Large intestine (tissue), 3 donors: ENCODE measurements around the gene TM4SF1. TPM values are rescaled to one million over a fixed set of nuclear protein-coding genes. Genes with fewer than 3 reads are reported as not detected.

ENCODE experiments used
- DNase-seq, 2 donors: peaks; one replicate each; pipeline versions ENCODE4 v3.0.0 to v3.0.0-alpha.2; 2013
- H3K27ac ChIP-seq: one replicate; pipeline ENCODE4 v1.5.1; 2013; ENCODE audit warnings: low read length
- H3K27me3 ChIP-seq: 2 replicates; pipeline ENCODE4 v1.6.1; 2013; ENCODE audit warnings: low read length; ENCODE audit not compliant: control insufficient read depth, insufficient read depth
- H3K36me3 ChIP-seq: 2 replicates; pipeline ENCODE4 v1.6.1; 2013; ENCODE audit warnings: low read length; ENCODE audit not compliant: control insufficient read depth, insufficient read depth
- H3K4me1 ChIP-seq: one replicate; pipeline ENCODE4 v1.6.1; 2013; ENCODE audit warnings: low read length; ENCODE audit not compliant: control insufficient read depth, insufficient read depth
- H3K4me3 ChIP-seq: one replicate; pipeline ENCODE4 v1.5.1; 2013; ENCODE audit warnings: low read length
- H3K9me3 ChIP-seq: one replicate; pipeline ENCODE4 v1.6.1; 2013; ENCODE audit warnings: mild to moderate bottlenecking, low read depth, low read length, moderate library complexity; ENCODE audit not compliant: control insufficient read depth
- WGBS: methylation state at CpG from one replicate; pipeline ENCODE4 v1.1.5; 2013; ENCODE audit warnings: low lambda C conversion rate; ENCODE audit not compliant: insufficient coverage; 5-methylcytosine and 5-hydroxymethylcytosine counted together
- polyA plus RNA-seq: library from polyadenylated mRNA; unstranded; fragments of 120-200 nt; gene quantifications from one replicate; pipeline ENCODE4 v1.2.1, GENCODE V29; 2013

The TM4SF1 gene
- polyA plus RNA-seq, 1 donor, result 56.9 TPM

DNA sequence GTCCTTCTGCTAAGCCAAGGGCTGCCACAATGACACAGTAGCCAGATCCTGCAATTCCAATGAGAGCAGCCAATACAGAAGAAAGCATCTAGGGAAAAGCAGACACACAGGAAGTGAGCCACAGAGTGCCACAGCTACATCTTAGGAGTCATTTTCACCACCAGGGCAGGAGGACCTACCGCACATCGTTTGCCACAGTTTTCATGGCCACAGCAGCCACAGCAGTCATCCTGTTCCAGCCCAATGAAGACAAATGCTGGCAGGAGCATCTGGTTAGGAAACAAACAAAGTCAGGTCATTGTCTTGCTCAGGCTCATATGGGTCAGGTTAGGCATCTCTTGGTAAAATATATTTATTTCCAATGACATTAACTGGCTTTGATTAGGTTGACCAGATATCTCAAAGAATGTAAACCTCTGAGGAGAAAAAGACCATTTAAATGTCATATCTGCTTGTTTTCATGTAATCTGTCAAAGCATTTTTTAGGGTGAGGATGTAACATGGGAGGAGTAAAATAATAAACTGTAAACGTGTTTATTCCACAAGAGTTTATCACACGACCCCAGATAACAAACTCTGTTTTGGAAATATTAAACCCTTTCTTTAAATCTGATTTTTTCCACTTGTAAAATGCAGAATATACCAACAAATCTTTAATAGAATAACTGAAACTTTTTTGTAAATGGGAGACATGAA is 1.8 kb downstream of the TM4SF1 start:
- WGBS, result 63% methylated on average over 2 of the region's 4 CpGs
- Histone ChIP-seq H3K4me1 (peaks cover 38% of the 10 kb centered on the region), H3K4me3 (peak overlapping the region; percentile 2)

DNA sequence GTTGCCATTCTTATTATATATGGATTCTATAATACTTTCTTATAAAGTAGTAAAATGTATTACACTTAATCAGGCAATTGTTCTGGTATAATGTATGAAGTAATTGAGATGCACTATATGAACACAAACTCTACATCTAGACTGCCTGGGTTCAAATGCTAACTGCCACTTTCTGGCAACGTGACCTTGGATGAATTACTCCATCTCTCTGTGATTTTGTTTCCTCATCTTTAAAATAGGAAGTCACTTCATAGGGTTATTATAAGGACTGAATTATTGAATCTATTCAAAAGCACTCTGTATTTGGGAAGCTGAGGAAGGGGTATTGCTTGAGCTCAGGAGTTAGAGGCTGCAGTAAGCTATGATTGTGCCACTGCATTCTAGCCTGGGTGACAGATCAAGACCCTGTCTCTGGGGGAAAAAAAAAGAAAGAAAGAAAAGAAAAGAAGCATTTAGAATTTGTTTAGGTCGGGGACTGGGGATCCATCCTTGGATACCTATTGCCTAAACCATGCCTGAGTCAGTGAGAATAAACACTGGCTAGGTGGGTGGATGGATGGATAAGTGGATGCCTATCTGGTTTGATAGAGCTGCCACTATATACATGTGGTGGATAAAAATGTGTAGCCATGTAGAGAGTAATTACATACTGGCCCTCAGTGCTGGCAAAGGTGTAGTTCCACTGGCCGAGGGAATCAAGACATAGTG is 2.5 kb downstream of the TM4SF1 start:
- no peaks in the 10 kb centered on the region for H3K36me3 ChIP-seq
- no peaks in the 10 kb centered on the region for H3K27me3 ChIP-seq
- H3K4me3 ChIP-seq, result peak overlapping the region; percentile 2
- no peak for DNase-seq
- H3K9me3 ChIP-seq, result no peaks in the 10 kb centered on the region
- H3K27ac ChIP-seq, result no peak overlapping the region
- 100% methylated on average over 1 of the region's 3 CpGs for WGBS
- peaks cover 45% of the 10 kb centered on the region for H3K4me1 ChIP-seq

More for the DNA sequence above, 1.8 kb downstream of the TM4SF1 start:
- Histone ChIP-seq H3K27me3 (no peaks in the 10 kb centered on the region), H3K9me3 (no peaks in the 10 kb centered on the region), H3K27ac (no peak overlapping the region), H3K36me3 (no peaks in the 10 kb centered on the region)
- no peak for DNase-seq

DNA sequence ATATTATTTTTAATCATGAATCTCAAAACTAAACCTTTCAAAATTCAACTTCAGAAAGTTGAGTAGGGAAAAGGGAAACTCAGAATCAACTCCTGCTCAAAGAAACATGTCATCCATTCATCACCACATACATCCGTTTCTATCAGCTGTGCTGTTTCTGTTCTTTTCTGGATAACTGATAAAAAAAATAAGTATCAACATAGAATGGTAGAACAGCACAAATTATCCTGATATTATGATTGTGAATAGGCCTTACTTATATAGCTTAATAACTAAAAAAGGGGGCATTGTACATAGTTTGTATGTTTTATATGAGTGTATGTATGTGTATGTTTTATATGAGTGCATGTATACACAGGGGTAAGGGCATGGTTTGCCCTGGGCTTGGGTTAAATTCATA is 3.1 kb downstream of the TM4SF1 start:
- no peak overlapping the region for H3K4me3 ChIP-seq
- WGBS, result 80% methylated on average over 1 of the region's 1 CpG
- no peaks in the 10 kb centered on the region for H3K9me3 ChIP-seq
- no peak for DNase-seq
- peaks cover 51% of the 10 kb centered on the region for H3K4me1 ChIP-seq
- no peak overlapping the region for H3K27ac ChIP-seq
- H3K27me3 ChIP-seq, result no peaks in the 10 kb centered on the region
- H3K36me3 ChIP-seq, result no peaks in the 10 kb centered on the region

DNA sequence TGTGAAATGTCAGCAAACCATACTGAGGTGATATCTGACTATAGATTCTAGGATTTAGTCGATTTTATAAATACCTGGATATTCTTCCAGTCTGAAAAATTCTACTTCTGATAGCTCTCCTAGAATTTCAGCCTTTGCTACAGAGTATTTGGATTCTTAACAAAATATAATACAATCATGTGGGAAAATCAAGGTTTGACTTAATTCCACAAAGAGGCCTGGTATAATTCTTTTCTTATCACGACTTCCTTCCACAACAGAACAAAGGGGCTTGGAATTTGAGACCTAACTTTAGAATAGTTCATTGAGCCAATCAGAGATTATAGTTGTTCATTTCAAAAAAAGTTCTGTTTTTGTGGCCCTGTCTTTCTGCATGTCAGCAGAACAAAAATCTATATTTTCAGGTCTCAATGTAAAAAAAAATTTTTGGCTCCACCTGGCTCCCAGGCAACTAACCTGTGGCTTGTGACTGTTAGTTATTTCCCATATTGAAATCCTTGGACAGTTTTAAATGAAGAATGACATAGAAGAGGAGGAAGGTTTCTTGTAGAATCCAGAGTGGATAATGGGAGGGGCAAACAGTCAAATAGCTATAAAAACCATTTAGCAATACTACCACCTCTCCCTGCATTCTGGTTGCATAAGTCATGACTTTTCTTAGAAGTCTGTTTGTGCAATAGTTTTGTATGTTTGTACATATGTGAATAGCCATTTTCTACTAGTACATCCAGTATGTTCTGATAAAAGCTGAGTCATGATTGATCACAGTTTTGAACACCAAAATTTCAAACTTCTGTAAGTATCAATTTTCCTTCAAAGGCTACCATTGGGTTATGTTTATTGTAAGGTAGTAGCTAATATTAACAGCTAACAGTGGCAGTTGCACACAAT is 4.0 kb downstream of the TM4SF1 start:
- H3K27me3 ChIP-seq, result no peaks in the 10 kb centered on the region
- H3K27ac ChIP-seq, result peak overlapping the region; percentile 22
- DNase-seq, result peak; percentile 65 to 77
- no peak overlapping the region for H3K4me3 ChIP-seq
- no peaks in the 10 kb centered on the region for H3K36me3 ChIP-seq
- 43% methylated on average over 1 of the region's 2 CpGs for WGBS
- no peaks in the 10 kb centered on the region for H3K9me3 ChIP-seq
- peaks cover 54% of the 10 kb centered on the region for H3K4me1 ChIP-seq

DNA sequence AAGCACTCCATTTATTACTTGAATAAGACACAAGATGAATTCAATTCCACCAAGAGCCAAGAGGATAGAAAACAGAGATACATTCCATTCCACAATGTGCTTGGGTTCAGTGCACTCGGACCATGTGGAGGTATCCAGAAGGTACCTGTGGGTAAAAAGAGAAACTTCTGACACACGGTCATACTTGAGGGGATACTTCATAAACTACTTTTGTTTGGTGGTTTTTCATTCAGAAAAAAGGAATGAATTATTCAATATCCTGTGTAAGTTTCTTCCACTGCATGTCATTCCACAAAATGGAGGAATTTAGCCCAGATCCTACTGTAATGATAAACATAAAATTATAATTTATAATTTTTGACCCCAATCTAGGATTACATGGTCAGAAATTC is 5.7 kb downstream of the TM4SF1 start:
- no peak overlapping the region for H3K4me3 ChIP-seq
- H3K36me3 ChIP-seq, result no peaks in the 10 kb centered on the region
- WGBS, result 83% methylated on average over 1 of the region's 2 CpGs
- peaks cover 54% of the 10 kb centered on the region for H3K4me1 ChIP-seq
- no peak for DNase-seq
- peak overlapping the region; percentile 79 for H3K27ac ChIP-seq
- no peaks in the 10 kb centered on the region for H3K27me3 ChIP-seq
- no peaks in the 10 kb centered on the region for H3K9me3 ChIP-seq

DNA sequence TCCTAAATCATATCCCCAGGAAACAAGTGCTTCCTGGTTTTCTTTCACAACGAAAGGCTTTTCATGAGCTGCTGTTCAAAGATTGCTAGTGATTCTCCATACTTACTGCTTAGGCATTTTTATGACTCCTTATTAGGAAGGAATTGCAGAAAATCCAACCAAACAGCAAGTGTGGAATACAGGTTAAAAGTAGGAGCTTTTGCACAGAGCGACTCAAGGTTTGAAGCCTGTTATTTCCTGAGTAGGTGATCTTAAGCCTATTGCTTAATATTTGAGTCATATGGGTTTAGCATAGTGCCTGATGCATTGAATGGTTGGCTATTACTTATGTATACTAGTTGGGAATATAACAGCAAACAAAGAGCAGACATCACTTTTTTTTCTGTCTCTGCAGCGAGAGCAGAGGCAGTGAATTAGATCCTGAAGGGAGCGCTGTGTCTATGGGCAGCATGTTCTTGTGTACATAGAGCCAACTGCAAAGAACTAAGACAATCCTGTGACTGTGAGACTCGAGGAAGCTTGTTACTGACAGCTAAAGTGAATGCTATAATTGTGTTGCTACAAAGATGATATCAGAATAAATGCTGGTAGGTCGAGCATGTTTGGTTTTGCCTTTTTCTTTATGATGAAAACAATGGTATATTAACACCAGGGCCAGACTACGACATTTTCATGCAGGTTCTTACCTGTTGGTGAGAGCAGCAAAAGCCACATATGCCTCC is 6.3 kb downstream of the TM4SF1 start:
- WGBS, result 0% methylated on average over 1 of the region's 7 CpGs
- H3K4me1 ChIP-seq, result peaks cover 56% of the 10 kb centered on the region
- DNase-seq, result peak; percentile 64 to 80

DNA sequence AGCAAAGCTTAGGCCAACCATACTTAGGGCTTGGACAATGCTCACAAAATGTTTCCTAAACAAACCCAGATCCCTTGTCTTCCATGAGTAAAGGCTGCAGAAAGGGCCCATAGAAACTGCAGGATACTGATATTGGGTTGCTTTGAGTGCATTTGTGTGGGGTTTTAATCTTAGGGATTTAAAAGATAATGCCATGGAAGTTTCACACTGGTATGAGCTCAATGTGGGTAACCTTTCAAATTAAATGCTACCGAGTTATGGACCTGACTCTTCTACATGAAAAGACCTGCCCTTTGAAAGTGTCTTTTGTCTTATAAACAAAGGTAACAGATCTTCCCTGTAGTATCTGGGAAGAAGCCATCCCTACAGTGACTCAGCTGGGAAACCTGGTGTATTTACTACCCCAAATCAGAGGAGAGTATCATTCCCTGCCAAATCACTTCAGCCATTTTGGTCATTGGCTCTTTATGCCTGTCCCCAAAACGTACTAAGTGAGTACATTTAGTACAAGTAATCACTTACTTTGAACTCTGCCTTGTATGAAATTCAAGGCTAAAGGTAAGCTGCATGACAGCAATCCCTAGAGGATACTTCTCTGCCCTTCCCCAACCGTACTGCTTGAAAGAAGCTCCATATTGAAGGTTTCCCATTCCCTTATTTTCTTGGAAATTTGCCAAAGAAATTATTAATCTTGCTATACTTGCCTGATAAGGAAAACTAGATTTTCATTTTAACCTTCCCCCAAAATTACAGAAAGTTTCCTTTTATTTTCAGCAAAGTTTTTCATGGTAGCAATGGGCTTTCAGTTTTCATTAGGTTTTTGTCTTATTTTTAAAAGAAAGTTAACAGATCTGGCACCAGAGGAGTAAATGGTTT is 7.2 kb downstream of the TM4SF1 start:
- no peaks in the 10 kb centered on the region for H3K36me3 ChIP-seq
- no peak overlapping the region for H3K4me3 ChIP-seq
- WGBS, result 60% methylated on average over 1 of the region's 3 CpGs
- no peaks in the 10 kb centered on the region for H3K27me3 ChIP-seq
- peak overlapping the region; percentile 79 for H3K27ac ChIP-seq
- peaks cover 56% of the 10 kb centered on the region for H3K4me1 ChIP-seq
- DNase-seq, result peak in 1 of 2 donors; percentile 65
- H3K9me3 ChIP-seq, result no peaks in the 10 kb centered on the region

More for the DNA sequence above, 6.3 kb downstream of the TM4SF1 start:
- H3K36me3 ChIP-seq, result no peaks in the 10 kb centered on the region
- no peak overlapping the region for H3K4me3 ChIP-seq
- peak overlapping the region; percentile 79 for H3K27ac ChIP-seq
- no peaks in the 10 kb centered on the region for H3K27me3 ChIP-seq
- no peaks in the 10 kb centered on the region for H3K9me3 ChIP-seq

DNA sequence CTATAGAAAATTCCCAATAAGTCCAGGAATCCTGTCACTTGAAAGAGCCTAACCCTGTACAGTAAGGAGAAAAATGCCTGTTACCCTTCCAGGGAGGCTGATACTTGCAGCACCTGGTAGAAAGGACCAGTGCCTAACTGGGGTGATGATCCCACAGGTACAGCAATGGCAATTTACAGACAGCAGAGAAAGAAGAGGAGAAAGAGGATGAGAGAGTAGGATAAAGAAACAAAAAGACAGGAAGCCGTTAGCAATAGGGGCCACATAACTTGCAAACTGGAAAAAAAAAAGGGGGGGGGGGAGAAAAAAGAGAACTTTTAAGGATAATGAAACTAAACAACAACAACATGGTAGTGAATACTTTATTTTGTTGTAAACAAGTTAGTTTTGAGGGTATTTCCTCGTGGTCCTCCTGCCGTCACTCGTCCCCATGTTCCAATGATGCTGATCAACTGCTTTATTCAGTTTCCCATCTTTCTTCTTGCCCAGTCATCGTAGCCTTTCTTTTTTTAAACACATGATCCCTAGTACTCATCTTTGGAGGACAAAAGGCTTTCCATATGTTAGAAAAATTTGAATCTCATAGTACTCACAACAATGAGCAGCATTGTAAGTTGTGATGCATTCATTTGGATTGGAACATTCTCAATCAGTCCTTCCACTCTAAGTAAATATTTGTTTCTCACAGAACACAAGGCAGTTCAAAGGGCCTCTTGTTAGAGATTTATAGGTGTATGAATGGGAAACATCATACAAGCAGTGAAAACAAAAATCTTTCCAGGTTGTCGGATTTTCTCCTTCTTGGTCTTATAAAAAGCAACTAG is 8.6 kb downstream of the TM4SF1 start:
- no peaks in the 10 kb centered on the region for H3K27me3 ChIP-seq
- WGBS, result 64% methylated on average over 5 of the region's 6 CpGs
- peak in 1 of 2 donors; percentile 56 for DNase-seq
- H3K9me3 ChIP-seq, result no peaks in the 10 kb centered on the region
- H3K4me1 ChIP-seq, result peaks cover 58% of the 10 kb centered on the region
- H3K27ac ChIP-seq, result peak overlapping the region; percentile 79
- H3K36me3 ChIP-seq, result no peaks in the 10 kb centered on the region
- no peak overlapping the region for H3K4me3 ChIP-seq

DNA sequence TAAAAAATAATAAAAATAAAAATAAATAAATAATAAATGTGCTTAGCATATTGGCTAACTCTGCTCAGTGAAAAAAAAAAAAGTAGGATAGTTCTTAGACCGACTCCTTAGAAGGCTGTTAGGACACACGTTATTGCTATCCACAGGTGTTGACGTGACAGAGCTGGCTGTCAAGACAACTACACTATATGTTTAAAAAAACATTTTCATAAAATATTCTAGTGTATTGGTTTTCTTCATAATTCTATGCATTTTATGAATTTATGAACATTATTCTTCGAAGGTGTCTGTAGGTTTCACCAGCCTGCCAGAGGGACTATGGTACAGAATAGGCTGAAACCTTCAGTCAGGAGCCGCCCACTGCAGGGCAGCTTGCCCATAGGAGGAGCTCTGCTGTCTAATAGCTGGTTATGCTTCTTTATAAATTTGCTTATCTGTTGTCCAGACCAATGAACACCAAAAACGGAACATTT is 9.2 kb downstream of the TM4SF1 start:
- H3K27me3 ChIP-seq, result no peaks in the 10 kb centered on the region
- no peaks in the 10 kb centered on the region for H3K9me3 ChIP-seq
- peak overlapping the region; percentile 79 for H3K27ac ChIP-seq
- H3K4me1 ChIP-seq, result peaks cover 57% of the 10 kb centered on the region
- WGBS, result 90% methylated on average over 2 of the region's 6 CpGs
- H3K4me3 ChIP-seq, result no peak overlapping the region
- DNase-seq, result no peak
- H3K36me3 ChIP-seq, result no peaks in the 10 kb centered on the region
